ENCODE measurements around the gene ACBD6. TPM values are rescaled to one million over a fixed set of nuclear protein-coding genes. Genes with fewer than 3 reads are reported as not detected.
A peak's percentile ranks its signal among the peaks of the same experiment; 100 is the strongest.

The ACBD6 gene
- total RNA-seq, 1 experiment from 2014 or later: 74.0 TPM

GRCh38 chr1:180376800-180377199, 125.6 kb downstream of the ACBD6 start:
- H3K79me2 ChIP-seq (ENCODE audit: low read length): peaks cover 90% of the 10 kb centered on the region
- no peak for DNase-seq
- peaks cover 35% of the 10 kb centered on the region for H3K9me3 ChIP-seq (ENCODE audit: low read length)

DNA sequence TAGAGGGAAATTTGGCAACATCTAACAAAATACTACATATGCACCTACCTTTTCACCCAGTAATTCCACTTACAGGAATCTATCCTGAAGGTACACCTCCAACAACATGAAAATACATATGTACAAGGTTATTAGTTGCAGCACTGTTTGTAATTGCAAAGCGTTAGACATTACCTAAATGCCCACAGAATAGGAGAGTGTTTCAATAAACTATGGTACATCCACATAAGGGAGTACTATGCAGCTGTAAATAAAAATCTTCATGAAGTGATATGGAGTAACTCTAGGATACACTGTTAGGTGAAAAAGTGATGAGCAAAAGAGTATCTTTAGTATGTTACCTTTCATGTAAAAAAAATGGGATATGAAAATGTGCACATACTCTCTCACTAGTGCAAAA, 126.1 kb downstream of the ACBD6 start:
- Histone ChIP-seq H3K4me3 (ENCODE audit: low read length) (no peak overlapping the region), H3K27me3 (ENCODE audit: low read length) (no peaks in the 10 kb centered on the region), H3K4me1 (ENCODE audit: low read length) (no peaks in the 10 kb centered on the region), H3K9me3 (ENCODE audit: low read length) (peaks cover 33% of the 10 kb centered on the region), H4K20me1 (ENCODE audit: insufficient read depth, low read depth, low read length) (no peaks in the 10 kb centered on the region), H3K9me2 (replicated peaks; ENCODE audit: insufficient read depth, low read length) (no peaks in the 10 kb centered on the region), H3K4me2 (ENCODE audit: low read depth, low read length, poor library complexity, severe bottlenecking) (no peak overlapping the region), H3K79me2 (ENCODE audit: low read length) (peaks cover 89% of the 10 kb centered on the region), H2AFZ (ENCODE audit: low read length) (no peak overlapping the region), H3K36me3 (ENCODE audit: insufficient read depth, low read length) (peaks cover 24% of the 10 kb centered on the region), H3K27ac (ENCODE audit: low read length) (no peak overlapping the region), H3K9ac (ENCODE audit: low read length) (no peak overlapping the region)
- no peak for DNase-seq

More at GRCh38 chr1:180376800-180377199, 125.6 kb downstream of the ACBD6 start:
- no peaks in the 10 kb centered on the region for H3K4me1 ChIP-seq (ENCODE audit: low read length)
- H3K27ac ChIP-seq (ENCODE audit: low read length): no peak overlapping the region
- no peak overlapping the region for H3K4me2 ChIP-seq (ENCODE audit: low read depth, low read length, poor library complexity, severe bottlenecking)
- no peak overlapping the region for H3K4me3 ChIP-seq (ENCODE audit: low read length)
- no peak overlapping the region for H2AFZ ChIP-seq (ENCODE audit: low read length)
- H3K9me2 ChIP-seq (replicated peaks; ENCODE audit: insufficient read depth, low read length): no peaks in the 10 kb centered on the region
- H4K20me1 ChIP-seq (ENCODE audit: insufficient read depth, low read depth, low read length): no peaks in the 10 kb centered on the region
- H3K9ac ChIP-seq (ENCODE audit: low read length): no peak overlapping the region
- peaks cover 24% of the 10 kb centered on the region for H3K36me3 ChIP-seq (ENCODE audit: insufficient read depth, low read length)
- H3K27me3 ChIP-seq (ENCODE audit: low read length): no peaks in the 10 kb centered on the region

GRCh38 chr1:180372728-180373127, 129.6 kb downstream of the ACBD6 start:
- H3K4me2 ChIP-seq (ENCODE audit: low read depth, low read length, poor library complexity, severe bottlenecking): no peak overlapping the region
- H3K36me3 ChIP-seq (ENCODE audit: insufficient read depth, low read length): peaks cover 17% of the 10 kb centered on the region
- no peak overlapping the region for H3K27ac ChIP-seq (ENCODE audit: low read length)
- H2AFZ ChIP-seq (ENCODE audit: low read length): no peak overlapping the region
- H3K4me1 ChIP-seq (ENCODE audit: low read length): no peaks in the 10 kb centered on the region
- H3K9me2 ChIP-seq (replicated peaks; ENCODE audit: insufficient read depth, low read length): no peaks in the 10 kb centered on the region
- no peak for DNase-seq
- peaks cover 69% of the 10 kb centered on the region for H3K79me2 ChIP-seq (ENCODE audit: low read length)
- no peaks in the 10 kb centered on the region for H3K27me3 ChIP-seq (ENCODE audit: low read length)
- 0 out of 2 replicates have a peak, but pooled peaks cover 5% of the 10 kb centered on the region for H3K9me3 ChIP-seq (ENCODE audit: low read length)
- no peak overlapping the region for H3K9ac ChIP-seq (ENCODE audit: low read length)
- no peaks in the 10 kb centered on the region for H4K20me1 ChIP-seq (ENCODE audit: insufficient read depth, low read depth, low read length)
- no peak overlapping the region for H3K4me3 ChIP-seq (ENCODE audit: low read length)

GRCh38 chr1:180370597-180370996, 131.8 kb downstream of the ACBD6 start:
- H3K4me3 ChIP-seq (ENCODE audit: low read length): no peak overlapping the region
- no peaks in the 10 kb centered on the region for H3K9me2 ChIP-seq (replicated peaks; ENCODE audit: insufficient read depth, low read length)
- H3K36me3 ChIP-seq (ENCODE audit: insufficient read depth, low read length): 0 out of 2 replicates have a peak, but pooled peaks cover 7% of the 10 kb centered on the region
- H3K27me3 ChIP-seq (ENCODE audit: low read length): no peaks in the 10 kb centered on the region
- peaks cover 54% of the 10 kb centered on the region for H3K79me2 ChIP-seq (ENCODE audit: low read length)
- peaks cover 2% of the 10 kb centered on the region; the same call in 1 of the 2 replicates for H3K4me1 ChIP-seq (ENCODE audit: low read length)
- H3K9ac ChIP-seq (ENCODE audit: low read length): no peak overlapping the region
- no peak for DNase-seq
- H3K27ac ChIP-seq (ENCODE audit: low read length): no peak overlapping the region
- H3K4me2 ChIP-seq (ENCODE audit: low read depth, low read length, poor library complexity, severe bottlenecking): no peak overlapping the region
- H4K20me1 ChIP-seq (ENCODE audit: insufficient read depth, low read depth, low read length): no peaks in the 10 kb centered on the region
- no peak overlapping the region for H2AFZ ChIP-seq (ENCODE audit: low read length)
- H3K9me3 ChIP-seq (ENCODE audit: low read length): no peaks in the 10 kb centered on the region

DNA sequence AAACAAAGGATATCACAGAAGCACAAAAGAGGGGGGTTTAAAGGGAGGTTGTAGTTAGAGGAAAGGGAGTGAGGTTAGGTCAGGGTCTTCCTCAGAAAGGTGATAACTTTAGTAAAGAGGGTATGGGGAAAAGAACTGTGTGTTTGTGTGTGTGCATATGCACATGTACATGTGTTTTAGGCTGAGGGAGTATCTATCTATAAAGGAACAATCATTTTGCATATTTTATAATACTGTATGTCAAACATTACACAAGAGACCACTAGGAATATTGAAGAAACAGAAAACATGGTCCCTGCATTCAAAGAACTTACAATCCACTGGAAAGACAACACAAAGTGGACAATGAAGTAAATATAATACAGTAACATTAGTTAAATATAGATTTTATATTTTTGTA, 132.2 kb downstream of the ACBD6 start:
- Histone ChIP-seq H3K4me1 (ENCODE audit: low read length) (peaks cover 5% of the 10 kb centered on the region; the same call in 1 of the 2 replicates), H3K36me3 (ENCODE audit: insufficient read depth, low read length) (0 out of 2 replicates have a peak, but pooled peaks cover 7% of the 10 kb centered on the region), H4K20me1 (ENCODE audit: insufficient read depth, low read depth, low read length) (no peaks in the 10 kb centered on the region), H3K9me2 (replicated peaks; ENCODE audit: insufficient read depth, low read length) (no peaks in the 10 kb centered on the region), H3K9me3 (ENCODE audit: low read length) (no peaks in the 10 kb centered on the region), H3K79me2 (ENCODE audit: low read length) (peaks cover 53% of the 10 kb centered on the region), H3K9ac (ENCODE audit: low read length) (no peak overlapping the region), H3K4me3 (ENCODE audit: low read length) (no peak overlapping the region), H3K27me3 (ENCODE audit: low read length) (no peaks in the 10 kb centered on the region), H2AFZ (ENCODE audit: low read length) (no peak overlapping the region), H3K4me2 (ENCODE audit: low read depth, low read length, poor library complexity, severe bottlenecking) (no peak overlapping the region), H3K27ac (ENCODE audit: low read length) (no peak overlapping the region)
- no peak for DNase-seq

DNA sequence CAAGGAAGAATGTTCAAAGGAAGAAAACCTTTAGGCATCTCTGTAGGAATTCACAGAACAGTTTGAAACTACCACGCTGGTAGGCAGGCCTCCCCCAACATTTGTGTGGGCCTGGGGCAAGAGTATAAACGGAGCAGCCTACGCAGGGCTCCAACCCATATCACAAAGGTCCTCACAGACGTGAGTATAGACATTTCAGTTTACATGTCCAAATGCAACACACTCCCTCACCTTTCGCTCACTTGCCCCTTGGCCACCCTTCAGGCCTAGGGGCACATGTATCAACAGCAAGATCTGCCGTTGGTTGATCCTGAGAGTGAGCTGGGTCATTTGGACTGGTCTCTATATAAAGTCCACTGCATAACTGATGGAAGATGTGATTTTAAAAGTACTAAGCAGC, 133.3 kb downstream of the ACBD6 start:
- peaks cover 5% of the 10 kb centered on the region; the same call in 1 of the 2 replicates for H3K4me1 ChIP-seq (ENCODE audit: low read length)
- no peaks in the 10 kb centered on the region for H3K9me2 ChIP-seq (replicated peaks; ENCODE audit: insufficient read depth, low read length)
- peaks cover 47% of the 10 kb centered on the region for H3K79me2 ChIP-seq (ENCODE audit: low read length)
- H3K27me3 ChIP-seq (ENCODE audit: low read length): no peaks in the 10 kb centered on the region
- DNase-seq: no peak
- 0 out of 2 replicates have a peak, but pooled peaks cover 7% of the 10 kb centered on the region for H3K36me3 ChIP-seq (ENCODE audit: insufficient read depth, low read length)
- H3K27ac ChIP-seq (ENCODE audit: low read length): no peak overlapping the region
- H2AFZ ChIP-seq (ENCODE audit: low read length): no peak overlapping the region
- H3K9ac ChIP-seq (ENCODE audit: low read length): no peak overlapping the region
- no peak overlapping the region for H3K4me2 ChIP-seq (ENCODE audit: low read depth, low read length, poor library complexity, severe bottlenecking)
- H3K4me3 ChIP-seq (ENCODE audit: low read length): no peak overlapping the region
- no peaks in the 10 kb centered on the region for H3K9me3 ChIP-seq (ENCODE audit: low read length)
- no peaks in the 10 kb centered on the region for H4K20me1 ChIP-seq (ENCODE audit: insufficient read depth, low read depth, low read length)

DNA sequence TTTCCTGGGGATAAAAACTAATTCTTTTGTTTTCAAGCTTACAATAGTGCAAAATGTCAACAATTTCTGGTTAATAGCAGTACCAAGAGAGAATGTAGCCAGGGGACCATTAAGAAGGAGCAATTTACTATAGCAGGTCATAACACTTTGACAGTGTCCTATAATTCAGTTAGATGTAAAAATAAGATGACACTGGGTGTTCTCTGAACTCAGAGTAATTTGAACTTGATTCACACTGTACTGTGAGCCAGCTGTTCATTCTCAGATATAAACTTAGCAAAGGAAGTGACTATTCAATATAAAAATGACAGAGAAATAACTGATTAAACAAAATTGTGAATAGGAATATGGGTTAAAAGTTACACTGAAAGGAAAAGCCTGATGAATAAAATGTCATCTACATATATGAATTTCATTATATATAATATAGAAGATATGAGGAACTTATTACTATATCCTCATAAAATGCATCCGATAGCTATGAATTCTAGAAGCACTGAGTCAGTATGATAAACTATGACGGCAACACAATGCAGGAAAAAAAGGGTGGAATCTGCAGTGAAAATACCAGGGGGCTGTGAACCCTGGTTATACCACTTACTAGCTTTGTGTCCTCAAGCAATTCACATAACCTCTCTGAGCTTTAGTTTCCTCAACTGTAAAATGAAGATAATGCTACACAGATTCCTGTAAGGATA, 135.9 kb downstream of the ACBD6 start:
- Histone ChIP-seq H3K4me3 (ENCODE audit: low read length) (no peak overlapping the region), H3K79me2 (ENCODE audit: low read length) (peaks cover 42% of the 10 kb centered on the region), H4K20me1 (ENCODE audit: insufficient read depth, low read depth, low read length) (no peaks in the 10 kb centered on the region), H2AFZ (ENCODE audit: low read length) (no peak overlapping the region), H3K9me3 (ENCODE audit: low read length) (no peaks in the 10 kb centered on the region), H3K36me3 (ENCODE audit: insufficient read depth, low read length) (0 out of 2 replicates have a peak, but pooled peaks cover 4% of the 10 kb centered on the region), H3K27ac (ENCODE audit: low read length) (no peak overlapping the region), H3K27me3 (ENCODE audit: low read length) (no peaks in the 10 kb centered on the region), H3K4me2 (ENCODE audit: low read depth, low read length, poor library complexity, severe bottlenecking) (no peak overlapping the region), H3K4me1 (ENCODE audit: low read length) (peaks cover 23% of the 10 kb centered on the region), H3K9me2 (replicated peaks; ENCODE audit: insufficient read depth, low read length) (no peaks in the 10 kb centered on the region), H3K9ac (ENCODE audit: low read length) (no peak overlapping the region)
- no peak for DNase-seq

DNA sequence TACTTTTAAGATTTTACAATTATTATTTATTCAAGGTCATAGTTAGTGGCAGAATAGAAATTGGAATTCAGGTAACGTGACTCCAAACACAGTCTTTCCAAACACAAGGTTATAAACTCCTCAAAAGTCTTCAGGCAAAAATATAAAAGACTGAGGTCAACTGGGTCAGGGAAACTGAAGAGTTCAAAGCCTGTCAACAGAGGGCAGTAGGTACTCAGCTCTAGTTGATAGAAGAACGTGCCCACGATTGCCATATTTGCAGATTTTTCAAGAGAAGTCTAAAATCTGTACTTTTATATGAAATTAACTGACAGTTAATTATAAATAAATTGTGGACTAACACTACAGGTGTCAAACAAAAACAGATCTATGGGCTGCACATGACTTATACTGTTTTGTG, 137.3 kb downstream of the ACBD6 start:
- H2AFZ ChIP-seq (ENCODE audit: low read length): no peak overlapping the region
- peaks cover 47% of the 10 kb centered on the region for H3K79me2 ChIP-seq (ENCODE audit: low read length)
- H3K9me3 ChIP-seq (ENCODE audit: low read length): no peaks in the 10 kb centered on the region
- no peak overlapping the region for H3K27ac ChIP-seq (ENCODE audit: low read length)
- H3K9me2 ChIP-seq (replicated peaks; ENCODE audit: insufficient read depth, low read length): no peaks in the 10 kb centered on the region
- no peak overlapping the region for H3K9ac ChIP-seq (ENCODE audit: low read length)
- H3K4me1 ChIP-seq (ENCODE audit: low read length): peaks cover 36% of the 10 kb centered on the region
- no peak overlapping the region for H3K4me3 ChIP-seq (ENCODE audit: low read length)
- 0 out of 2 replicates have a peak, but pooled peaks cover 4% of the 10 kb centered on the region for H3K36me3 ChIP-seq (ENCODE audit: insufficient read depth, low read length)
- no peaks in the 10 kb centered on the region for H4K20me1 ChIP-seq (ENCODE audit: insufficient read depth, low read depth, low read length)
- peak; percentile 77 for DNase-seq
- H3K4me2 ChIP-seq (ENCODE audit: low read depth, low read length, poor library complexity, severe bottlenecking): no peak overlapping the region
- H3K27me3 ChIP-seq (ENCODE audit: low read length): no peaks in the 10 kb centered on the region

Measured in Karpas-422 (cell line).